Stimulated activated CD8-positive, alpha-beta memory T cell treated with anti-CD3 and anti-CD28 coated beads, Interleukin-4, amount 100 ng/mL, for 1 hour (primary cell): Measurements from ENCODE around the gene ENOX1.

Experiments
- DNase-seq, 2 donors: peaks; one replicate each; pipeline ENCODE4 v3.0.0-alpha.2; 2020; ENCODE audit warnings: low read depth in 2 of 2, low spot score in 1 of 2

The ENOX1 gene

DNA sequence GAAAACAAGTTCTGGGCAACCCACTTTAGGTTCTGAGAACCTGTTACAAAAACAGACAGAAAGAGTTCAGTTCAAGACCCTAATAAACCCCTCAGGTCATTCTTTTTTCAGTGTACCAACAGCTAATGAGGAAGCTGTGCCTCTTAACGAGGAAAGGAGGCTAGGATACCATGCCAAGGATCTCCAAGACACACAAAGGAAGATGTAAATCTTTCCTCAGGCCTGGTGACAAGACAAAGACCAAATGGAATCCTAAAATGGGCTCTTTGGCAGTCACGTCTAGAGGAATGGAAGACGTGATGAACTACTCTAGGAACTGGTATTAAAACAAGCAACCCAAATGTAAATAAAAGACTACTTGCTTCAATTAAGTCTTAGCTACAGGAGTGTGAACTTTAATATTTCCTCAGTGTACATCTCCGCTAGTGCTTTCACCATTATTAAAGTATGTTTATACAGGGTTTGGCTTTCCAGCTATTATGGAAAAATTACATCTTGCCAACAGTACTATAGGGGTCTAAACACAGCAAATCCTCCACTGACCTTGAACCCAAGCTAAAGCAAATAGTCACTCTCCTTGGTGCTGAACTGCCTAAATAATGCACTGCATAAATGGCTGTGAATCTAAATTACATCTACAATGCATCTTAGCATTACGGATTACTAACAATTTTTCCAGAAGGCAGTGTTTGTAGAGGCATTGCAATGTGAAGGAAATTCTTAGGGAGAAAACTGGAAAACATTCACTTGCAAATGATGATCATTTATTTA is 42.3 kb downstream of the ENOX1 start:
- no peak for DNase-seq

DNA sequence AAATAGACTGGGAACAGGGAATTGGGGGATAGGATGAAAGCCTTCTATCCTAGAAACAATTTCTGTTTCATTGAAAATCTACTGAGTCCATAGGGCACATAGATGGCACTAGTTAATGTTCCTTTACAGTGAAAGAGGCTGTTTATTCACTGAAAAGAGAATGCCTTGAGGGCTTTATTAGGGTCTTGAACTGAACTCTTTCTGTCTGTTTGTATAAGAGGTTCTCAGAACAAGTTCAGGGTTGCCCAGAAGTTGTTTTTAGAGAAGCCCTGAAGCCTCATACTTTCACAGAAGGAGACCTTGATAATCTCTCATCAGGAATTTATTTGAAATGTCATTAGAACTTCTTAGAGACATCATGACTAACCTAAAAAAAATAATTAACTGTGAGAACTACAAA is 43.9 kb downstream of the ENOX1 start:
- DNase-seq = no peak

DNA sequence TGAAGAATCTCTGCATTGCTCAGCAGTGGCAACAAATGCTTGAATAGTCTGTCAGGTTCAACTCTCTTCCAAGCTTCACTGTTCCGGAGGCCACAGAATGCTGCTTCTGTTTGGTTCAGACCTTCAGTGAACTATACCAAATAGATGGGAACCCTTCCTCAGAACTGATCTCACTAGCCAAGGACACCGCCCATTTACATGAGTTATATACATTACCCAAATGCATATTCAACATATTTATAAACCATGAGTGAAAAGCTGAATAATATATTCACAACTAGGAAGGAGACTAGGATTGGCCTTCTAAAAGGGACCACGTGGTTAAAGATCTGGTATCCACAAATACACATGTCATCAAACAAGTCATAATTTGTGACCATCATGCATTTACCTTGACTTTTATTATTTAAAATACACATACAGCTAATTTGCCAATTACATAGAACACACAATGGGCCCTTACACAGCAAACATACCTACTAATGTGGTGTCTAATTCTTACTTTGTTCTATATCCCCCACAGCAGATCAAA is 49.3 kb downstream of the ENOX1 start:
- no peak for DNase-seq

DNA sequence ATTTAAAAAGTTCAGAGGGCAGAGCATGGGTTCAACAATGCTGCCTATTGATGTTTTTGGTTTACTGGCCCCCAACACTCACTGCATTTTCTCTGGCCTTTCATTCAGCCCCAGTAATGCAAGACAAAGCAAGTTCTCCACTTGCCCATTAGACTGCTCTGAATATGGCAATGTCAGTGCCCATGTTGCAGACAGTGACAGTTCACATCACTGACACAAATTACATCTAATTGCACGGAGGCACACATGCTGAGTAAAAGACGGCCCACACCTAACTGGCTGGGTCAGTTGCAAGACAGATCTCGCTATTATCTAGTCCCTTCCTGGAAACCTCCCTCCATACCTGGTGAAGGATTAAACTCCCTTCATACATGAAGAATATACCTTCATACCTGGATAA is 54.0 kb downstream of the ENOX1 start:
- DNase-seq = no peak

DNA sequence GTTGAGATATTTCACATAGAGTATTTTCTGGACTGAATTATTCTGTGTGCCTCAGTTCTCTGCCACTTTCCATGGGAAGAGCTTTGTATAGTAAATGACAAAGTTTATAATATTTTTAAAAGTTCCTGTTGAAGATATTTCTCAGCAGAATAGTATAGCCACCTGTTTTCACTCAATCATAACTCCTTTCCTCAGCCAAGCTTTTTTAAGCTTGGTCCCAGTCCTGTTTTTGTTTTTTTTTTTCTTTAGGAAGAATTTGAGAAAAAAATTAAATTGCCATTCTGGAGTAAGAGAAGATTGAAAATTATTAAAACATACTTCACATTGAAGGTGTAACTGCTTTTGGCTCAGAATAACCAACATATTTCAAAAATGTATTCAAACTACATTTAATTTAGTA is 55.5 kb downstream of the ENOX1 start:
- DNase-seq = no peak

DNA sequence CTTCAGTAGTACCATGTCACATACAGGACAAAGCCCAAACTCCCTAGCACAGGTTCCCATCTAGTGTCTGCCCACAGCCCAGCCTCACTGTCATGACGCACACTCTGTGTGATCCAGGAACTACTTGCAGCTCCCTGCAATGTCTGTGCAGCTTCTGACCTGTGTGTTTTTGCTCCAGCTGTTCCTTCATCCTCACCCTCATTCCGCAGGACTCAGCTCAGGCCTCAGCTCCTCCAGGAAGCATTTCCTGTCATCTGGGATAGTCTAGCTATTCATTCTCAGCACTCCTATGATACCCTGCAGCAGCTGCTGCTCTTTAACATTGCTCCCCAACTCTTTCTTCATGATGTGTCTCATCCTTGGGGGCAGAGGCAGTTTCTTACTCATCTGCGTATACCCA is 56.1 kb downstream of the ENOX1 start:
- no peak for DNase-seq

DNA sequence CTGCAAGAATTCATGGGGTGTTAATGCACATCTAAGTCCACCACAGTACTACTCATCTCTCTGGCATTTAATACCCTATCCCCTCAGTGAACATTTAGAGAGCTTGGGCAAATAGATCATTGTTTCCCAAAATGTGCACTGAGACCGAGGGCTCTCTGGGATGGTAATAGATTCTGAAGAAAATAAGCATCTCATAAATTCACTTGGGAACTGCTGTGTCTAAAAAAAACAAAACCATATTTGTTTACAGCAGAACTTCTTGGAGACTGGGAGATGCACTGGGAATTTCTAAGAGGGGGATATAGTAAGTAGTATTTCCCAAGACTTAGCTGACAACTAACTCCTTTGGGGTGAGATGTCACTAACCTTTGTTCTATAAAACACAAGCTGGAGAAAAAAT is 58.4 kb downstream of the ENOX1 start:
- no peak for DNase-seq

DNA sequence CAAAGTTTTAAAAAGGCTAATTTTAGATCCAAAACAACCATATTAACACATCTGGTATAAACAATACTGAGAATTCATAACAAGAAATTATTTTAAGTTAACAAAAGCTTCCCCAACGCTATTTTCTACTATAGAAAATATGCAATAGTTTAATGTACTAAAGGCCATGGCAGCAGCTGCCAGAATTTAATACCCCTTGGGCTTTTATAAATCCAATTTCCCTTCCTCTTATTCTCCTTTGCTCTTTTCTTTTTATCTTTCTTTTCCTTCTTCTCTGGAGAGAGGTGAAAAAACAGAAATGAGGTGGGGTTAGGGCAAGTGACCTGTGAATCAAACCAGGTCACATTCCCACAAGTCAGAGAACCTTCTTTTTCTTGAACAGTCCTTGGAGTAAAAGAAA is 58.9 kb downstream of the ENOX1 start:
- DNase-seq = no peak

DNA sequence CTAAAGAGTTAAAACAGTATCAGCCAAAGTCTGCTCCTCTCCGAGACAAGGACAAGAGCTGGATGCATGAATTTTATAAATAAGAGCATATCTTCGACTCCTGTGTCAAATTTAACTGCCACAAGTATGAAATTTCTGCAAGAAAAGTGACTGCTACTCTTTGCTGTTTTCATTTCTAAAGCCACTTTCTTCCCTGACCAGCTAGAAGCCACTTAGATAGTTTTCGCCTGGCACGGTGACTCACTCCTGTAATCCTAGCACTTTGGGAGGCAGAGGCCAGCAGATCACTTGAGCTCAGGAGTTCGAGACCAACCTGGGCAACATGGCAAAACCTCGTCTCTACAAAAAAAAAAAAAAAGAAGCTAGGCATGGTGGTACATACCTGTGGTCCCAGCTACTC is 61.3 kb downstream of the ENOX1 start:
- no peak for DNase-seq

DNA sequence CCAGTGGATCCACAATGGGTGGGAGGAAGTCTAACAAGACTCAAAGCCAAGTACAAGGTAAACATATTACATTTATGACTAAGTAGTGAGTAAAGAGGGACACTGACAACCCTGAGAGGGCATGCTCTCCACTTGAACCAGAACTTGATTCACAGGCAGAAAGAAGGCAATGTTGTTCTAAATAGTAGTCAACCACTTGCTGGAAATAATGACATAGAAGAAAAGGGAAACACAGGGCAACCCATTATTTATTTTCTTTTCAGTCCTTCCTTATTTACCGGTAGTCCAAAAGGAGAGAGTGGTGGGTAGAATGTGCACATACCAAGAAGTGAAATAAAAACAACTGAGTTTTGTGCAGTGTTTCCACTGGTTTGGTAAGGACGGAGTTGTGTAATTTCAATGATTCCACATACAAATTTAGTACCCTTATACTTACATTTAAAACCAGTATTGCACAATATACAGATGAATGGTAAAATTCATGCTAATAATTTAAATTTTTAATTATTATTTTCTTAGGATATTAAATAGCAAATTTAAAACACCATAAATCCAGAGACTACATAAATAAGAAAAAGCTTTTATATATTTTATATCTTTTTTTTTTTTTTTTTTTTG is 65.9 kb downstream of the ENOX1 start:
- DNase-seq = no peak

DNA sequence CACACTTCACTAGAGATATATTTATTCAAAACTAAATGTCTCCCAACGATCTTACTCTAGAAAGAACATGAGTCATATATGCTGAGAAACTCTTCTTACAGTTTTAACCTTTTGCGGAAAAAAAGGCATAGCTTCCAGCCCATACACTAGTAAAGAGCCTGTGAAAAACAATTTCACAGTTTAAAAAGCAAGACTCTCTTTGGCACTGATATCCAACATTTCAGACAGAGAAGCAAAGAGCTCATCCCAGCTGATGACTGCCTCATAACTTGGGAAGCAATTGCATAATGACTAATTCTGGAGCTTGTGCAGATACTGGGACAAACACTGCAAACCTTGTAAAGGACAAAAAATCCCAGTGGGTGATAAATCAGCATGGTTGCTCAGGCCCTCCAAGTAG is 88.0 kb downstream of the ENOX1 start:
- no peak for DNase-seq

DNA sequence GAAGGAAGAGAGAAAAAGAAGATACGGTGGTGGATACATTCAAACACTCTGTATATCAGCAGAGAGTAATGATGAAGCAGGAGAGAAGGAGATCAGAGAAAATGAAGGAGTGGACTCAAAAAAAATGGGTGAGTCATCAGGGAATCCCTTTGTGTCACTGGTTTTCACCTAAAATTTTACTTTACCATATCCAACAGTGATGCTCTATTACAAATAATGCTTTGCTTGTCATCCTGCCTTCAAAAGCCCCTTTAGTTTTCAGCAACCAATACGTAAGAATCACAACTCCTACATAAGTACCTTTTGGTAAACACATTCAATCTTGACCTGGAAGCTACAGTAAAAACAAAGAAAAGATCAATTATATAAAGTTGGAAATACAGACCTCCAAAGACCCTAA is 88.8 kb downstream of the ENOX1 start:
- DNase-seq = no peak

DNA sequence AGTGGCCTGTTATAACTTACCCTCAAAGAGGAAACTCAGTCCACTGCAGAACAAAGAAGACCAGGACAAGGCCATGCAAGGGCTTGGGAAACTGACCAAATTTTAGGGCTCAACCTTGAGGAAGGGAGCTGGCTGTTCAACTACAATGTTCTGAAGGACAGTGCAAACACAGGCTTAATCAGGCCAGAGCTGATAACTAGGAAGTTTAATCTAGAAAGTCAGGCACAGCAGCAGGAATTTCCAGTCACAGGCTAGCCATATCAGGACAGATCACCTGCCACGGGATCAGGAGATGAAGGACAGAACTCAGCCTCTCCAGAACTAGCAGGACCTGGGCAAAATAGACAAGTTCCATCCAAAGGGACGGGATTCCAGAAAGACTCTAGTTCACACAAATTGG is 89.4 kb downstream of the ENOX1 start:
- DNase-seq = no peak

DNA sequence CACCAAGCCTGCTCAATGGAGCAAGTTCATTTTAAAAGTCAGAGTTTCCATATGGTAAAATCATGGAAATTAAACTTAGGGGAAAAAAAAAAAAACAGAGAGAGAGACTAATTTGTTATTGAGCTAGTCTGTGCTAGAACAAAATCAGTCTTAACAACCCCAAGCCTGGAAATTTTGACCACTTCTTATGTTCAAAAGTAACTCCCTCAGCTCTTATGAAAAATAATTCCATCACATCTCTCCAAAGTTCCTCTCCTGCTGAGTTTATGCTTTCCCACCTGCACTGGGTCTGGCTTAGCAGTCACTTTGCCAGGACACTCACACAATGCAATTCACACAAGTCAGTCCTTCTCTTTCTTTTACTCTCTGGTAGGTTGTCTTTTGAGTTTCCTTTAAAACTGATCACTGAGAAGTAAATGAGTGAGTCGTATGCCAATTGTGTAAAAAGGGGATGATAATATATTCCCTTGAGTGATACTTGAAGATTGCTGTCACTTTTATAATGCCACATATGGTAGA is 92.6 kb downstream of the ENOX1 start:
- DNase-seq = no peak

DNA sequence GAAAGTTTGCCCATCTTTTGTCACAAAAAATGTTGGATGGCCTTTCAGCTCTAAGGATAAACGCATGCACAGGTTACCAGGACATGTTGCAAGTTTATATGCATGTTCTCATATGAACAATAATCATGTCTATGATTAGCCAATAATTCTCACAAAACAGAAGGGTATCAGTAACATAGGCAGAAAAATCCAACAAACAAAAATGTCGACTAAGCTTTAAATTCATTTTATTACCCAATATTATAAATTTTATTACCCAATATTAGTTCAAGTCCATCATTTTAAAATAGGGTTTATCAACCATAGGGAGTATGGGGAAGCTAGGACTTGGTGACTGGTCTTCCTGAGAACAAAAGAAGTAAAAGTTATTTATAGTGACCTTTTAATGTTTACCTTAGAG is 93.1 kb downstream of the ENOX1 start:
- no peak for DNase-seq

DNA sequence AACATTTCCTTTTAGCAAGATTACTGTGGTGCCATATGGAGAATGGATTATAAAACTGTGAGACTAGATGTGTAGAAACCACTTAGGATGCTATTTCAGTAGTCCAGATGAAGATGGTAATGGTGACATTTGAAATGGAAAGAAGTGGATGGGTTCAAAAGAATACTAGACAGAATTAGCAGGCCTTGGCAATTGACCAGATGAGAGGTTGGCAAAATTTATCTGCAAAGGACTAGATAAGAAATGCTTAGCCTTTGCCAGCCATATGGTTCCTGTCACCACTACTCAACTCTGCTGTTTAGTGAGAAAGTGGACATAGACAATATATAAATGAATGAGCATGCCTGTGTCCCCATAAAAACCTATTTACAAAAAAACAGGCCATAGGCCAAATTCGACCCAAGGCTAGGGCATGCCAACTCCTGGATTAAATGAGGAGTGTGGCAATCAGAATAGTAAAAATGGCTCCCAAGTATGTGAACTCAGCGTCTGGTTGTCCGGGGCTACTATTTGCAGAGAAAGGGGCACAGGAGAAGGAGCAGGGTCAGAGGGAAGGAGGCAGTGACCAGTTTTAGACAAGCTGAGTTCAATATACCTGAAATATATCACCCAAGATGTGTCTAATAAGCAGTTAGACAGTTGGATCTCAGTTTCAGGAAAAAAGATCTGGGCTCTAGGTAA is 98.4 kb downstream of the ENOX1 start:
- DNase-seq = no peak

DNA sequence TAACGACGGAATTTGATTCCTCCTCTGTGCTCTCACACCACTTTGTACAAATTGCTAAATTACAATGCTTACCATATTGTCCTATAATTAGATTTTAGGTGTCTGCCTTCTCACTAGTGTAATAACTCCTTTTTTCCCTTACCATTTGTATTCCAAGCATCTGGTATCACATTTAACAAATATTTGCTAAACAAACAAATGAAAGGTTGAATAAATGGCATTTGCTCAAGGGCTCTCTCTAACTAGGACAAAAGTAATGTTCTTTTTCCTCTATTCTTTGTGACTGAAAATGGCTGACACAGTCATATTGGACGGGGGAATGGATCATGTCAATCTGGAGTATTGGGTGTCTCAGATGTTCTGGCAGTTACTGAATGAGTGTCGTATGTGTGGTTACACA is 99.7 kb downstream of the ENOX1 start:
- no peak for DNase-seq

DNA sequence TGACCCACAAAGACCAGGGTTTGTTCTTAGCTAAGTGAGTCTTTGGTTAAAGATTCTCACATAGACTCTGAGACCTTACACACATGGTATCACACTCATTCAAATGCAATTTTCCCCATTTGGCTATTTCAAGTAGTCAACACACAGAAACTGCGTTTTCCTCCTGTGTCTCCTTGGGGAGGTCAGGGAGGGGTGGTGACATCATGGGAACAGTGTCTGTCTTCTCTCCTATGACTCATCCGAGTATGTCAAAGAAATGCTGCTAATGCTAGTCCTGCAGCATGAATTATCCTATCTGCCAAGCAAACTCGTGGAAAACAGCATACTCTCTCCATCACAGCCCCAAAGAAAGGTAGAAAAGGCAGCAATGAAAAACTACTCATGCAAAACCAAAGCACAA is 100.2 kb downstream of the ENOX1 start:
- no peak for DNase-seq

DNA sequence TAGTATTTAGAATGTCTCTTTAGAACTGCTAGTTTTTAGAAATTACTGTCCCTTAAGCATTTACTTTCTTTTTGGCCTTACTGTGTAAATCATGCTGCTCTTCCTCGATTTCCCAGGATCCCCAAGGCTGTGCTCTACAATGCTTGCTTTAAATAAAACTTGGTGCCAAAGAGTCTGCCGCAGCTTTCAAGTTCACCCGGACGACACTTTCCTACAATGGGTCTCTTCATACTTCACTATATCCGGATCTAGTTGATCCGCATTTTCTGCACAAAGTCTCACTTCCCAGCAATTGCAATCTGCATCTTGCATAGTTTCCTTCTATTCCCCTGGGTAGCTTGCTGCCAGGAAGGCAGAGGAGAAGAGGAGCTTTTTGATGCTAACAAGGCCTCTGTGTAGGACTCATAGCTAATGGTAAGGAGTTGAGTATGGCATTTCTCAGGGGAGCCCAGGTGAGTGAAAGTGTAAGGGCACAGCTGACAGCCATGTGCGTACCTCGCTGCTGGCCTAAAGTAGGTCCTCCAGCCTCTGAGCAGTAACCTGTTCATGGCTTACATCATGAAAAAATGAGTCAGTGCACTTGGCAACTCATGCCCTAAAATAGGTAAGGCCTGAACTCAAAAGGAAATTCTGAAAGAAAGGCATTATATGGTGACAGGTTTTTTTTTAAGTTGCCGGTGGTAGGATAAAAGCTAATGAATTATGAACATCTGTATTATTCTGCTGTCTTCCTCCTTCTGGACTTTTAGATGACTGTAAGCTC is 101.6 kb downstream of the ENOX1 start:
- DNase-seq = no peak

DNA sequence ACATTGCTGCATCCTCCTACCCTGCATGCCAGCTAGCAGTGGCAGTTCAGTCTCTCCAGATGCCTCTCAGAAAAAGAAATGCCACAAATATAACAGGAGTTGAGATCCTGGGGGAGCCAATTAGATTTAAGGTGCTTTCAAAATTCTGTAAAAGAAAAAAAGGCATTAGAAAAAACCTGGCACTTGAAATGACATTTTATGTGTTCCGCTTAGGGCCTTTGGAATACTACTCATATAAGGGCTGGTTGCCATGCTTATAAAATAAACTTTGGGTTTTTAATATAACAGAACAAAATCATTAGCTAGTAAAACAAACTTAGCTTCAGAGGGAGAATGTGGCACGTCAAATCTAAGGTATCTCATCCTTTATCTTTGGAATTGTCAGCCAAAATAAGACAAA is 104.1 kb downstream of the ENOX1 start:
- DNase-seq = no peak

DNA sequence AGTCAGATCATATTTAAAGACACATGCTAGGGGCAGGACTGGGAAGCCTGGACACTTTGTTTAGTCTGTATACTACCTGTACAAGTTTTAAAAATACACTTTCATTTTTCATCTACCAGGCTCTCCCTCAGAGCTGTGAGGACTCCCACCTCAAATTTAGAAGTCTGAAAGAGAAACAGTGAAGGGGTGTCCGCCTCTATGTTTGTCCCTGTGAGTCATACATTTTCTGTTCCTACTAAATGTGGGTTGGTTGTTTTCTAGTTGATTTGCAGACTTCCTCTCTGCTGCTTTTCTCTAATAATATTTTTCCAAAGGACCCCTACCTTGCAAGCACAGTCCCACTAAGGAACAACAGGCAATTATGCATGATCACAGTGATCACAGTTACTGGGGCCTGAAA is 110.5 kb downstream of the ENOX1 start:
- no peak for DNase-seq
